ENCODE data around the gene C18orf63.

The C18orf63 gene

GRCh38 chr18:74331404-74331803 is 15.8 kb downstream of the C18orf63 start:
- no peak for DNase-seq

DNA sequence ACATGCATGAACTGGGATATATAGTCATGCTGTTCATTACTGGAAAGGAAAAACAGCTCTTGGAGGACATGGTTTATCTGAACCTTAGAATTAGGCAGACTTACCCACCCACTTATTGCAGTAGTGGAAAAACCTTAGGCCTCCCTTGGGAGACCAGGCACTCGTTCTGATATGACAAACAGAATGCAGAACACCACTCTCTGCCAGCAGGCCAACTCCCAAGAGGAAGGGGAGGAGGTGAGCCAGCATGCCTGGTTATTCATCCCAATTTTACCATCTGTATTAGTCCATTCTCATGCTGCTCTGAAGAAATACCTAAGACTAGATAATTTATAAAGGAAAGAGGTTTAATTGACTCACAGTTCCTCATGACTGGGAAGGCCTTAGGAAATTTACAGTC is 17.5 kb downstream of the C18orf63 start:
- no peak for DNase-seq

GRCh38 chr18:74334242-74334893 is 18.7 kb downstream of the C18orf63 start:
- no peak for DNase-seq

GRCh38 chr18:74336656-74337055 is 21.0 kb downstream of the C18orf63 start:
- no peak for DNase-seq

GRCh38 chr18:74337155-74337911 is 21.7 kb downstream of the C18orf63 start:
- no peak for DNase-seq

- DNase-seq = no peak
These were observed 22.3 kb downstream of the C18orf63 start for GRCh38 chr18:74337912-74338309.

- DNase-seq = no peak
These were observed 26.9 kb downstream of the C18orf63 start for GRCh38 chr18:74342416-74343043.

GRCh38 chr18:74346206-74346605 is 30.6 kb downstream of the C18orf63 start:
- DNase-seq = no peak

DNA sequence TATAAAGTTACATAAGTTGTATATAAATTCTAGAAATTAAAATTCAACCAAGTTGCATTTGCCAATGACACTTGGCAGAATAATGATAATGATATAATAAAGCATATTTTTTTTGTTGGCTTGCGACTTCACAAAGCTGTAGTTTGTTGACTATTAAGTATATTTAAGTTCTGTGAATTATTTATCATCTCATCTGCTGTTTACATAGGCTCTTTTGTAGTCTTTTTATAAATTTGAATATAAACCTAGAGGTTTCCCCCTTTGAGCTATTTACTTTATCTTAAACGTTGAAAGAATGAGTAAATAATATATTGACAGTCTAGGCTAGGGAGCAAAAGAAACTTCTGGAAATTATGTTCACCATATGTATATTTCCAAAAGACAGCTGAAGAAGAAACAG is 32.9 kb downstream of the C18orf63 start:
- no peak for DNase-seq

DNA sequence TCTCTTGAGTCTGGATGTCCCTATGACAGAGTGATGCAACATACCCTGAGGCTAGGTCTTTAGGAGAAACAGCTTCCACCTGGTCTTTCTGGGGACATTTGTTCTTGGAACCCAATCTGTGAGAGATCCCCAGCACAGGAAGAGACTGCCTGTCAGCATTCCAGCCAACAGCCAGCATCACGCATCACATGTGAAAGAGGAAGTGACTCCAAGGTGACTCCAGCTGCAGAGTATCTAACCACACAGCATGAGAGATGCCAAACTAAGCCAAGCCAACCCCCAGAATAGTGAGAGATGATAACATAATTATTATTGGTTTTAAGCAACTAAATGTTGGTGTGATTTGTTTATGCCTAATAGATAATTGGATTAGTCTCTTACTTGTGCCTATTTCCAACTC is 35.7 kb downstream of the C18orf63 start:
- no peak for DNase-seq

- peak; percentile 30 for DNase-seq
These were observed 37.6 kb downstream of the C18orf63 start for GRCh38 chr18:74353169-74353775.

GRCh38 chr18:74356959-74357358 is 41.3 kb downstream of the C18orf63 start:
- no peak for DNase-seq

GRCh38 chr18:74360852-74361655 is 45.4 kb downstream of the C18orf63 start:
- DNase-seq = no peak

DNA sequence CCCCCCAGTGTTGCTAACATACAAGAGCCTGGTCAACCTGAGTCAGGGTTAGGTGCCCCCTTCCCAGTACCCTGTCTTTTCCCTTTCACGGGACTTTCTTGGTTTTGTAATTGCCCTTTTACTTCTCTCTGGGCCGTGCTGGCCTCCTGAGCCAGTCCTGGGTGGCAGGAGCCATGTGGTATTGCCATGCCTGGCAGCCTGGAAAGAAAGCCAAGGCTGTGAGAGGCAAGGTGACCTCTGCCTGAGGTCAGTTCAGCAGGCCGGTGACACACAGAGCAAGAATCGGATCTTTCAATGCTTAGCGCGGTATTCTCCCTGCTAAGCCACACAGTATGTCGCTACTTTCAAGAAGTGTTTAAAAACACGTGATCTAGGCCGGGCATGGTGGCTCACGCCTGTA is 52.3 kb downstream of the C18orf63 start:
- DNase-seq = no peak

GRCh38 chr18:74368901-74369705 is 53.5 kb downstream of the C18orf63 start:
- DNase-seq = no peak

DNA sequence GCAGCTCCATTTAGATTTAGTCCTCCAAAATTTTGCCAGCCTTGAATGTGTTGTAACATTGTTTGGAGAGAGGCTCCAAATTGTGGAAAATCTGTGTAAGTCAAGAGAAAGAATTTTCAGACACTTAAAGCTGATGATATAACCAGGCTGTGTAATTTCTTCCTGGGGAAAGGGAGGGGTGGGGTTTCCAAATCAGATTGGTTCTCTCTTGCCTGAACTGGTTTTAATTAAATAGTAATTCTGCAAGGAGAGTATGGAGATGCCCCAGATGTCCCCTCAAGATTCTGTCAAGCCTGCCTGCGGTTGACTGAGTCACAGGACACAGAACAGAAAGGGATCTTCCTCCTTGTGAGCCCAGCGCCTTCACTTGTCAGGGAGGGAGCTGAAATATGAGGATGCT is 54.5 kb downstream of the C18orf63 start:
- no peak for DNase-seq

GRCh38 chr18:74373428-74373827 is 57.8 kb downstream of the C18orf63 start:
- peak; percentile 32 for DNase-seq

- DNase-seq = no peak
These were observed 60.4 kb downstream of the C18orf63 start for GRCh38 chr18:74375999-74376398.

GRCh38 chr18:74376523-74376922 is 60.9 kb downstream of the C18orf63 start:
- no peak for DNase-seq

DNA sequence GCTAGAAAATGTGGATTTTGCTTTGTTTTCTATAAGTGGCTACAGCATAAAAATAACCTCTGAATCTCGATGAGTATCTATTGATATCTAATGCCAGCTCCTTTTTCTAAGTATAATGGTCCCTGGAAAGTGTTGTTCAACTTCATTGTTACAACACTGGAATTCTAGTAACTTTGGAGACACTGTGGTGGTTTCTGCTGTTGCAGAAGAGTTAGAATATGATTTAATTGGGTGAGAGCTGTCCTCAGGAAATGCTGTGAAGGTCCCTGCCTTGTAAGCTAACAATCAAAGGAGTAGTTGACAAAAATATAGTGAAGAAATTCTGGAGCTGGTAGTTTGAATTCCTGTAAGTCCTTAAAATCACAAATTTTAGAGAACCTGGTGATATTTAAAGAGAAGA is 62.1 kb downstream of the C18orf63 start:
- DNase-seq = no peak

- DNase-seq = no peak
These were observed 62.6 kb downstream of the C18orf63 start for GRCh38 chr18:74378179-74378682.

DNA sequence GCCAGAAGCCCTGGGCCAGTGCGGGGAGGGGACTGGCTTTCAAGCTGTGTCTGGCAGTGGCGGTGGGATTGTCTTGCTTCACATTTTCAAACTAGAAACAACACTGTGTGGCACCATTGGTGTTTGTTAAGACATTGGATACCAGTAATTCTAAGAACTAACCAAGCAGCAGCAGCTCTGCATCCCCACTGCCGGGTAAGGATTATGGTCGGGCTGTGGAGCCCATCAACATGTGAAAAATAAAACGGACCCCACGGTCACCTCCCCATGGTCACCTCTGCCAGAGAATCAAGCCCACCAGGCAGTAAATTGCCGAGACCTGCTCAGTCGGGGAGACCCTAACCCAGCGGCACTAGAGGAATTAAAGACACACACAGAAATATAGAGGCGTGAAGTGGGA is 65.3 kb downstream of the C18orf63 start:
- DNase-seq = no peak
